SJCRH30 (cell line): ENCODE data around the gene OR6C2. TPM values are rescaled to one million over a fixed set of nuclear protein-coding genes. Genes with fewer than 3 reads are reported as not detected.

ENCODE experiments used
- total RNA-seq: library from RNA; depleted of rRNA; stranded (reverse); fragments of >200 nt; shearing (Covaris generic); gene quantifications from 2 replicates; pipeline ENCODE4 v1.2.3, GENCODE V29; 2014; rRNA removed

OR6C2 gene
- total RNA-seq, 1 experiment from 2014 or later: not detected

Other genes starting within 250 kb of the OR6C2 start
- not detected in 2 replicates for gene OR10A7, start 223.1 kb upstream of the OR6C2 start, total RNA-seq
- not detected in 2 replicates for gene OR6C74, start 199.5 kb upstream of the OR6C2 start, total RNA-seq
- gene OR6C6, start 147.5 kb upstream of the OR6C2 start, total RNA-seq: not detected in 2 replicates
- not detected in 2 replicates for gene OR6C1, start 129.7 kb upstream of the OR6C2 start, total RNA-seq
- not detected in 2 replicates for gene OR6C3, start 113.3 kb upstream of the OR6C2 start, total RNA-seq
- gene OR6C75, start 81.1 kb upstream of the OR6C2 start, total RNA-seq: not detected in 2 replicates
- gene OR6C65, start 43.5 kb upstream of the OR6C2 start, total RNA-seq: not detected in 2 replicates
- not detected in 2 replicates for gene OR6C76, start 17.8 kb upstream of the OR6C2 start, total RNA-seq
- gene OR6C70, start 26.1 kb downstream of the OR6C2 start, total RNA-seq: not detected in 2 replicates
- gene OR6C68, start 48.3 kb downstream of the OR6C2 start, total RNA-seq: not detected in 2 replicates
- not detected in 2 replicates for gene OR6C4, start 105.5 kb downstream of the OR6C2 start, total RNA-seq
- gene OR2AP1, start 128.4 kb downstream of the OR6C2 start, total RNA-seq: not detected in 2 replicates
- gene OR10P1, start 192.8 kb downstream of the OR6C2 start, total RNA-seq: not detected in 2 replicates